GM06990 (cell line): ENCODE data around the gene TMEM125.

Source experiments
- DNase-seq: peaks from one replicate; pipeline ENCODE4 v3.0.0-alpha.2; 2011; ENCODE audit not compliant: insufficient read length; ENCODE audit errors: extremely low read depth
- H3K27me3 ChIP-seq: replicated peaks from 2 replicates; pipeline ENCODE4 v1.6.0; 2011; ENCODE audit warnings: low read length; ENCODE audit not compliant: control insufficient read depth, insufficient read depth
- H3K36me3 ChIP-seq: 2 replicates; pipeline ENCODE4 v1.5.1; 2011; ENCODE audit warnings: low read length; ENCODE audit not compliant: control insufficient read depth, insufficient read depth
- H3K4me3 ChIP-seq: replicated peaks from 2 replicates; pipeline ENCODE4 v1.5.1; 2011; ENCODE audit warnings: low read depth, mild to moderate bottlenecking, control low read depth, low read length
- CTCF ChIP-seq: IDR thresholded peaks from 2 replicates; pipeline ENCODE4 v1.5.1; 2011; ENCODE audit warnings: low read length, control low read depth, mild to moderate bottlenecking, inconsistent platforms; ENCODE audit not compliant: insufficient read depth, poor library complexity, severe bottlenecking

The TMEM125 gene

GRCh38 chr1:43317817-43318471 lies 48.2 kb downstream of the TMEM125 start:
- H3K36me3 ChIP-seq: no peaks in the 10 kb centered on the region

GRCh38 chr1:43318831-43319230 lies 49.0 kb downstream of the TMEM125 start:
- no peak for DNase-seq
- Histone ChIP-seq H3K36me3 (no peaks in the 10 kb centered on the region), H3K4me3 (no peak overlapping the region), H3K27me3 (no peaks in the 10 kb centered on the region)
- no peak for TF ChIP-seq CTCF

More at GRCh38 chr1:43317817-43318471, 48.2 kb downstream of the TMEM125 start:
- DNase-seq: no peak
- Histone ChIP-seq H3K4me3 (no peak overlapping the region), H3K27me3 (no peaks in the 10 kb centered on the region)
- TF ChIP-seq CTCF: no peak

- Histone ChIP-seq H3K27me3 (no peaks in the 10 kb centered on the region), H3K36me3 (no peaks in the 10 kb centered on the region), H3K4me3 (no peak overlapping the region)
- no peak for TF ChIP-seq CTCF
- no peak for DNase-seq
Observed at GRCh38 chr1:43319288-43319687, 49.5 kb downstream of the TMEM125 start.

- H3K27me3 ChIP-seq: no peaks in the 10 kb centered on the region
- DNase-seq: no peak
- no peak overlapping the region for H3K4me3 ChIP-seq
- no peaks in the 10 kb centered on the region for H3K36me3 ChIP-seq
- TF ChIP-seq CTCF: no peak
Observed at GRCh38 chr1:43319766-43320165, 50.0 kb downstream of the TMEM125 start.

GRCh38 chr1:43321331-43321891 lies 51.6 kb downstream of the TMEM125 start:
- no peak for TF ChIP-seq CTCF
- H3K27me3 ChIP-seq: no peaks in the 10 kb centered on the region
- no peak overlapping the region for H3K4me3 ChIP-seq
- H3K36me3 ChIP-seq: no peaks in the 10 kb centered on the region
- no peak for DNase-seq
